ENCODE measurements around the gene DNAJC13.

Gene DNAJC13

DNA sequence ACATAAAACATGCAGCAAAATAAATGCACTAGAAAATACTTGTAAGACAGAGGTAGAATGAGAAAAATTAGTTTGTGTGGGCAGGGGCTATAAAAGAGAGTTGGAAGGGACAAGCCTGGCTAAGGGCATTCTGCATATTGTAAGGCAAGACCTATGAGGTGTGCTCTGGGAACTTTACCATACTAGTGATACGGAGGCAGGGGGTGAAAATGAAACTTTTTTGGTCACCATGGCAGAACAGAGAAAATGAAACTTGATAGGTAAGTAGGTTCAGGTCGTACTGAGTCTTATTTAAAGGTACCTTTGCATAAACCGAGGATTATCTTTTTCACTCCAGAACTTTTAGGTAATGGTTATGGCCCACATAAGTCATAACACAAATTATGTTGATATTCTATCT, 105.1 kb downstream of the DNAJC13 start:
- TF ChIP-seq, protein P1, sequence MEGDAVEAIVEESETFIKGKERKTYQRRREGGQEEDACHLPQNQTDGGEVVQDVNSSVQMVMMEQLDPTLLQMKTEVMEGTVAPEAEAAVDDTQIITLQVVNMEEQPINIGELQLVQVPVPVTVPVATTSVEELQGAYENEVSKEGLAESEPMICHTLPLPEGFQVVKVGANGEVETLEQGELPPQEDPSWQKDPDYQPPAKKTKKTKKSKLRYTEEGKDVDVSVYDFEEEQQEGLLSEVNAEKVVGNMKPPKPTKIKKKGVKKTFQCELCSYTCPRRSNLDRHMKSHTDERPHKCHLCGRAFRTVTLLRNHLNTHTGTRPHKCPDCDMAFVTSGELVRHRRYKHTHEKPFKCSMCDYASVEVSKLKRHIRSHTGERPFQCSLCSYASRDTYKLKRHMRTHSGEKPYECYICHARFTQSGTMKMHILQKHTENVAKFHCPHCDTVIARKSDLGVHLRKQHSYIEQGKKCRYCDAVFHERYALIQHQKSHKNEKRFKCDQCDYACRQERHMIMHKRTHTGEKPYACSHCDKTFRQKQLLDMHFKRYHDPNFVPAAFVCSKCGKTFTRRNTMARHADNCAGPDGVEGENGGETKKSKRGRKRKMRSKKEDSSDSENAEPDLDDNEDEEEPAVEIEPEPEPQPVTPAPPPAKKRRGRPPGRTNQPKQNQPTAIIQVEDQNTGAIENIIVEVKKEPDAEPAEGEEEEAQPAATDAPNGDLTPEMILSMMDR (IDR thresholded peaks at IDR 0.05; ENCODE audit: control extremely low read depth, extremely low read depth, low read depth, missing control alignments), result no peak
- ChIA-PET POLR2A (no interaction called here), CTCF (interaction anchor here (1.4 to 10.2 kb wide), 5 partner anchors 8 to 23 kb away, joined by 4 to 84 read pairs (median 12); no protein-coding TSS in a partner anchor)
- DNase-seq (ENCODE audit: extremely low spot score), result peak; percentile 31

DNA sequence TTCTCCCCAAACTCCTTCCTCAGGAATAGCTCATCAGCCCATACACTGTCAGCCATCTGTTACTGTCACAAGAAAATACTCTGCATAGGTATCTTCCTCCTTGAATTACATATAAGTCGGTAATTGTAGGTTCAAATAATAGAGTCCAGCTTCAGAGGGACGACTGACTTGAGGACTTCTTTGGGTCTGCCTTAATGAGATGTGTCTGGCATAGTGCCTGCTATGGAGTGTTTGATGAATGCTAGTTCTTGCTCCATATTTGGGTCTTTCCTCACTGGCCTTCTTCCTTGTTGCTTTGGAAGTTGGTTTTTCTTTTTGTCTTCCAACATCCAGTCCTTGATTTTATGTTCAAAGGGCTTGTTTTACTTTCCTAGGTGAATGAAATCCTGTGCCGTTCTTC, 113.3 kb downstream of the DNAJC13 start:
- TF ChIP-seq, protein P1 (IDR thresholded peaks at IDR 0.05; ENCODE audit: control extremely low read depth, extremely low read depth, low read depth, missing control alignments), result no peak
- POLR2A ChIA-PET, result no interaction called here
- DNase-seq (ENCODE audit: extremely low spot score), result no peak
- CTCF ChIA-PET, result interaction anchor here (1.1 to 2.8 kb wide), 4 partner anchors 10 to 112 kb away, joined by 3 to 12 read pairs (median 4); no protein-coding TSS in a partner anchor

DNA sequence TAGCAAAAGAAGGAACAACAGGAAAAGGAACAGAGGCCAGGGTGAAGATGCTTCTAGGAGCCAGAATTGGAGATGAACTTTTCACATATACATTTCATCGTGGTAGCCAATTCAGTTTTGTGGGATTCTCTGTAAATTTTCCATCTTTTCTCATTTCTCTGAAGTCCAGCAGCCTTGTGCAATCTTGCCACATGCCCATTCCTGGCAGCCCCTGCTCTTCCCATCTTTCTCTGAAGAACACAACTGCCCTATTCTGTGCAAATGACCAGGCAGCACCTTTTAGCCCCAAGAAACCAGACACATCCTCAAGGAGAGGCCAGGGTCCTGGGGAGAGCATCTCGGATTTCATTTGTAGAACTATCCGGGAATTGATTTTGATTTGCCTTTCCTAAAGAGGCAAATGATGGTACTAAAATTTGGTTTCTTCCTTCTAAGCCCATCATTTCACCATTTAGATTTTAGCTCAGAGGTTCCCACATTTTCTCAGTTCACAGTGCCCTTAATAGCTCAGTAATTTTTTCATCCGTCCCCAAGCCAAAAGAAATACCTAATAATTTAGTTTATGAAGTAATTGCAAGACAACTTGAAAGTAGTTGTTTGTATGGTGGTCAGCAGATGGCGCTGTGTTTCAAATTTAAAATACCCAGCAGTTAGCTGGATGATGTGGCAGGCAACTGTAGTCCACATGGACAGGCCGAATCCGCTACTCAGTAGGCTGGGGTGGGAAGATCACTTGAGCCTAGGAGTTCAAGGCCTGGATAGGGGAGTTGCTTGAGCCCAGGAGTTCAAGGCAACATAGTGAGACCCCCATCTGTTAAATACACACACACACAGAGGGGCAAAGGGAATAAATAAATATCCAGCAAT, 118.5 kb downstream of the DNAJC13 start:
- ChIA-PET CTCF (interaction anchor here (0.6 to 7.3 kb wide), 47 partner anchors 12 to 194 kb away, joined by 3 to 190 read pairs (median 4); no protein-coding TSS in a partner anchor), POLR2A (no interaction called here)
- TF ChIP-seq, protein P1 (IDR thresholded peaks at IDR 0.05; ENCODE audit: control extremely low read depth, extremely low read depth, low read depth, missing control alignments), result peak; percentile 64
- peak; percentile 54 for DNase-seq (ENCODE audit: extremely low spot score)

DNA sequence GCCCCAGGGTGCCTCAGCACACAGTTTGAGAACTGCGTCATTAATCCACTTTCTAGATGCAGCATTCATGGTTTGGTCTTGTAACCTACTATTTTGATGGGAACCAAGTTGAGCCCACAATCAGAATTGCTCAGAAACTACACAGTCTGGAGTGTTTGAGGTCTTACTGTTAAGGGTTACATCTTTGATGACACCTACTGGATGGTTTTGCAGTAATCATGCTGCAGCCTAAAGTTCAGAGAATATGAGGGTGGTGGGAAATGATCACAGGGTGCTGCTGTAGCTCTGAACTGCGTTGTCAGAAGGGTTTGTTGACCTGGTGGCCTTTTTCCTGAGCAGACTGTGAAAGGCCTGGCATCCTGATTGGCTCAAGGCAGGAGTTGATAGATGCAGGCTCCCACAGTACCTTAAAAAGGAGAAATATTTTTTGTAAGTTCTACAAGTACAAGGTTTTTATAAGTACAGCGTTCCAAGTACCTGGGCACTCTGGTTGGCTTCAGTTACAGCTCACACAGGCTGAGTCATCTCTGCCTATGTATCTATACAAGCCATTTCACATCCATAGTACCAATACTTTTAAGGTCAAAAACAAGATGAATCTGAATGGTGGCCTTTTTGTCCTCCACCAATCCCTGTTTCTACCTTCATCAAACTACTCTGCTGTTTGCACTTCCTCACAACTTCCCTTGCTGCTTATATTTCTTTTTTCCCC, 119.3 kb downstream of the DNAJC13 start:
- TF ChIP-seq, protein P1 (IDR thresholded peaks at IDR 0.05; ENCODE audit: control extremely low read depth, extremely low read depth, low read depth, missing control alignments), result no peak
- ChIA-PET POLR2A (interaction anchor here (0.5 kb wide), 1 partner anchor 87 kb away, joined by 3 read pairs; no protein-coding TSS in a partner anchor), CTCF (interaction anchor here (0.7 to 7.3 kb wide), 43 partner anchors 12 to 195 kb away, joined by 3 to 190 read pairs (median 4); no protein-coding TSS in a partner anchor)
- no peak for DNase-seq (ENCODE audit: extremely low spot score)

DNA sequence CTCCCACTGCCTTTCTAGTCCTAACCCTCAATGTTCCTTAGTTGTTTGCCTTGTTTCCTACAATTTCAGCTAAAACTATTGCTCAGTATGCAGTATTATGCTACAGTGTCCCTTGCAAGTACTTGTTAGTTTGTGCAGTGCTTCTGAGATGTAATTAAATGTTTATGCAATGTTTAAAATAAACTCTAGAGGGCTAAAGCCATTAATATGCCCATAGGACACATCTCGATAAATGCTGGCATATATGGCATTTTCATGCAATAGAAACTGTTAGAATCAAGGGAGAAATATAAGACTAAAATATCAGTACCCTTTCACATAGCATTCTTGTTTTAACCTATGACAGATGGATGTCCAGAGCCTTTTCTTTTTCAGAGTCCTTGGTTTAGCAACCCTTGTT, 120.0 kb downstream of the DNAJC13 start:
- ChIA-PET CTCF (interaction anchor here (0.9 to 7.3 kb wide), 17 partner anchors 12 to 131 kb away, joined by 3 to 190 read pairs (median 8); no protein-coding TSS in a partner anchor), POLR2A (no interaction called here)
- no peak for DNase-seq (ENCODE audit: extremely low spot score)
- TF ChIP-seq, protein P1 (IDR thresholded peaks at IDR 0.05; ENCODE audit: control extremely low read depth, extremely low read depth, low read depth, missing control alignments), result no peak

DNA sequence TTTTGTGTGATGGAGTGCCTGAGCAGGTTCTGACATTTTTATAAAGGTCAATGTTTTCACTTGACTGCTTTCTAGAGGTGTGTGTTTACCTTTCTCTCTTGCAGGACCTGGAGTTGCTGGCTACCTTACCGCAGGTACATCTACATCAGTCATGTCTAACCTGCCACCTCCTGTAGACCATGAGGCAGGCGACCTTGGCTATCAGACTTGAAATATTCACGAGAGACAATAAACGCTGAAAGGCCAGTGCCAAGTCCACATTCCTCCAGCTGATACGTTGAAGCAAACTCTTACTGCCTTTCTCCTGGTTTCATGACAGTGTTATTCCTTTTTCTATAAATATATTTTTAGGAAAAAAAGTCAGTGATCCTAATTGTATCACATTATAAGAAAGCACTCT, 120.8 kb downstream of the DNAJC13 start:
- TF ChIP-seq, protein P1 (IDR thresholded peaks at IDR 0.05; ENCODE audit: control extremely low read depth, extremely low read depth, low read depth, missing control alignments), result no peak
- DNase-seq (ENCODE audit: extremely low spot score), result no peak
- POLR2A ChIA-PET, result no interaction called here
- CTCF ChIA-PET, result interaction anchor here (1.1 to 7.3 kb wide), 6 partner anchors 11 to 109 kb away, joined by 3 to 190 read pairs (median 46); no protein-coding TSS in a partner anchor
